ENCODE results near the gene DPP7.

GRCh38 chr9:137111788-137112563 lies 2.6 kb downstream of the DPP7 start:
- TF ChIP-seq CTCF (IDR thresholded peaks at IDR 0.05) = no peak
- TF ChIP-seq POLR2A (IDR thresholded peaks at IDR 0.05) = no peak
- TF ChIP-seq POLR2AphosphoS5 (IDR thresholded peaks at IDR 0.05) = no peak
